ENCODE data around the gene CCDC88C. TPM values are rescaled to one million over a fixed set of nuclear protein-coding genes. Genes with fewer than 3 reads are reported as not detected.

Gene CCDC88C
- total and polyA plus RNA-seq, 7 donors, result 0.95 to 45.7 (median 3.9) TPM

DNA sequence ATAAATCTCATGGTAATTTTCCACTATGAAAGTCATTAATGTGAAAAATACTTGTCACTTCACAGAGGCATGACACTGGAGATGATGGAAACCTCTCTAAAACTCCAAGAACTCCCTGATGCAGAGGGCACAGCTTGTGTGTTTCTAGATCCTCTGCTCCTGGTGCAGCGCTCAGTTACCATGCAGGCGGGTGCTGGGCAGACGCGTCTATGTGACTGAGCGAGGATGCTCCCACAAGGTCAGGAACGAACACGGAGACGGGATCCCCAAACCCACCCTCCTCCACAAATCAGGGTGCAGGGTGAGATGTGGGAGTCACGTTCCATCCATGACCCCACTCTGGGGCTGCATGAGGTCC is 81.5 kb downstream of the CCDC88C start:
- no peaks in the 10 kb centered on the region for H3K9me3 ChIP-seq
- no peaks in the 10 kb centered on the region for H3K27me3 ChIP-seq
- H3K4me3 ChIP-seq, result no peak overlapping the region
- H3K27ac ChIP-seq, result no peak overlapping the region
- no peaks in the 10 kb centered on the region for H3K4me1 ChIP-seq
- H3K36me3 ChIP-seq, result no peaks in the 10 kb centered on the region
- WGBS, 2 donors, result 96 to 97% methylated on average over 9 of the region's 9 CpGs
- no peak for DNase-seq
- TF ChIP-seq EP300 (IDR thresholded peaks at IDR 0.05) (no peak), POLR2A (IDR thresholded peaks at IDR 0.05) (no peak), POLR2AphosphoS5 (IDR thresholded peaks at IDR 0.05) (no peak)
- TF ChIP-seq, protein P1, sequence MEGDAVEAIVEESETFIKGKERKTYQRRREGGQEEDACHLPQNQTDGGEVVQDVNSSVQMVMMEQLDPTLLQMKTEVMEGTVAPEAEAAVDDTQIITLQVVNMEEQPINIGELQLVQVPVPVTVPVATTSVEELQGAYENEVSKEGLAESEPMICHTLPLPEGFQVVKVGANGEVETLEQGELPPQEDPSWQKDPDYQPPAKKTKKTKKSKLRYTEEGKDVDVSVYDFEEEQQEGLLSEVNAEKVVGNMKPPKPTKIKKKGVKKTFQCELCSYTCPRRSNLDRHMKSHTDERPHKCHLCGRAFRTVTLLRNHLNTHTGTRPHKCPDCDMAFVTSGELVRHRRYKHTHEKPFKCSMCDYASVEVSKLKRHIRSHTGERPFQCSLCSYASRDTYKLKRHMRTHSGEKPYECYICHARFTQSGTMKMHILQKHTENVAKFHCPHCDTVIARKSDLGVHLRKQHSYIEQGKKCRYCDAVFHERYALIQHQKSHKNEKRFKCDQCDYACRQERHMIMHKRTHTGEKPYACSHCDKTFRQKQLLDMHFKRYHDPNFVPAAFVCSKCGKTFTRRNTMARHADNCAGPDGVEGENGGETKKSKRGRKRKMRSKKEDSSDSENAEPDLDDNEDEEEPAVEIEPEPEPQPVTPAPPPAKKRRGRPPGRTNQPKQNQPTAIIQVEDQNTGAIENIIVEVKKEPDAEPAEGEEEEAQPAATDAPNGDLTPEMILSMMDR (IDR thresholded peaks at IDR 0.05), result no peak
- intact Hi-C loops (cut with DNase I), result no loop called here

DNA sequence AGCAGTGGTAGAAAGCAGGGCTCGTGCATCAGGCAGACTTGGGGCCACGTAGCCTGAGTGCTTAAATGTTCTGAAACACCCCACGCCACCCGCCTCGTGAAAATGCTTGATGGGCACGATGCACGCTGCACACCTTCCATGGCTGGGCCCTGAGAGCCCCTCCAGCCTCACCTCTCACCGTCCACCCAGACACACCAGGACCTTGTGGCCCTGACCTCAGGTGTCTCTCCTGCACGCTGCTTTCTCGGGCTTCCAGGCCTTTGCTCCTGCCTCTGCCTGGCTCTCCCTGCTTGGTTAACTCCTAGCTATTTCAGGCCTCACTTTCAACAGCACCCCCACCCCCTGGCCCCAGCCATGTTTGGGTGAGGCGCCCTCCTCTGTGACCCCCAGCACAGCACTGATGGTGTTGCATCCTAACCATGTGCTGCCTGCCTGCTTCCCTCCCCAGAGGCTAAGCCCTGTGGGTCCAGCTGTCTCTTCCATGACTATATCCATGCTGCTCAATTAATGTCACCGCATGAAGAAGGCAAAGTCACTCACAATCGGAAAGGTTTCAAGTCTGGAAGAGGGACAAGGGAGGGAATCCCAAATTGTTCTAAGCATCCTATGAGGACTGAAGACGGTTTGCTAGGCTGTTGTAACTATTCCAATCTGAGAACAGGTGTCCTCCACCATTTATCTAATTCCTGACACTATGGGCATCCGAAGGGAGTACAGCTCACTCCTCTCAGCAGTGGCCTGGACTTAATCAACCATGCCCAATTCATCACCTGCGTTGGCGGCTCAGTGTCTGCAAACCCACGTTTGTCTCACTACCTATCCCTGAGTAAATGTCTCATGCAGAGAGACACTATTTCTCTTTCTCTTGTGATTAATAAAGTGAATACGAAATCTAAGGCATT is 82.2 kb downstream of the CCDC88C start:
- DNase-seq, result no peak
- intact Hi-C loops (cut with DNase I), result no loop called here
- H3K27ac ChIP-seq, result no peak overlapping the region
- H3K36me3 ChIP-seq, result no peaks in the 10 kb centered on the region
- TF ChIP-seq EP300 (IDR thresholded peaks at IDR 0.05), result no peak
- no peak for TF ChIP-seq POLR2A (IDR thresholded peaks at IDR 0.05)
- TF ChIP-seq, protein P1 (IDR thresholded peaks at IDR 0.05), result no peak
- no peak for TF ChIP-seq POLR2AphosphoS5 (IDR thresholded peaks at IDR 0.05)
- H3K4me3 ChIP-seq, result no peak overlapping the region
- no peaks in the 10 kb centered on the region for H3K4me1 ChIP-seq
- 92 to 95% methylated on average over 19 of the region's 19 CpGs for WGBS, 2 donors
- no peaks in the 10 kb centered on the region for H3K27me3 ChIP-seq
- H3K9me3 ChIP-seq, result no peaks in the 10 kb centered on the region

DNA sequence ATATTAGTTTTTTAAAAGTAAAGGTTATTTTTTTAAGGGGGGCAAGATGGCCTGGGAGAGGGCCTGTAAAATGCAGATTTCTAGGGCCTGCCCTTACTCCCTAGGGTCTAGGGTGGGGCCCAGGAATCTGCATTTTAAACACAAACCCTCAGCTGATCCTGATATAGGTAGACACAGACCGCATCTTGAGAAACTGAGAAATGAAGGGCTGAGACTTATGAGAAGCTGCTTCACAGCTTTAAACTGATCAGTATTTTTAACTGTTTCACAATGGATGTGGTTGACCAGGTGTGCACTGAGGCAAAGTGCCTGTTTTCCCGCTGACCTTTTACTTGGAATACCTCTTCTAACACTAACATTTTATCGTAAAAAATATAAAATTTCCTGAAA is 84.0 kb downstream of the CCDC88C start:
- 91 to 96% methylated on average over 3 of the region's 3 CpGs for WGBS, 2 donors
- Histone ChIP-seq H3K4me3 (no peak overlapping the region), H3K9me3 (no peaks in the 10 kb centered on the region), H3K36me3 (no peaks in the 10 kb centered on the region), H3K27ac (no peak overlapping the region), H3K27me3 (no peaks in the 10 kb centered on the region), H3K4me1 (no peaks in the 10 kb centered on the region)
- intact Hi-C loops (cut with DNase I), result no loop called here
- no peak for TF ChIP-seq POLR2A (IDR thresholded peaks at IDR 0.05)
- no peak for TF ChIP-seq POLR2AphosphoS5 (IDR thresholded peaks at IDR 0.05)
- TF ChIP-seq, protein P1 (IDR thresholded peaks at IDR 0.05), result no peak
- TF ChIP-seq EP300 (IDR thresholded peaks at IDR 0.05), result no peak
- no peak for DNase-seq

DNA sequence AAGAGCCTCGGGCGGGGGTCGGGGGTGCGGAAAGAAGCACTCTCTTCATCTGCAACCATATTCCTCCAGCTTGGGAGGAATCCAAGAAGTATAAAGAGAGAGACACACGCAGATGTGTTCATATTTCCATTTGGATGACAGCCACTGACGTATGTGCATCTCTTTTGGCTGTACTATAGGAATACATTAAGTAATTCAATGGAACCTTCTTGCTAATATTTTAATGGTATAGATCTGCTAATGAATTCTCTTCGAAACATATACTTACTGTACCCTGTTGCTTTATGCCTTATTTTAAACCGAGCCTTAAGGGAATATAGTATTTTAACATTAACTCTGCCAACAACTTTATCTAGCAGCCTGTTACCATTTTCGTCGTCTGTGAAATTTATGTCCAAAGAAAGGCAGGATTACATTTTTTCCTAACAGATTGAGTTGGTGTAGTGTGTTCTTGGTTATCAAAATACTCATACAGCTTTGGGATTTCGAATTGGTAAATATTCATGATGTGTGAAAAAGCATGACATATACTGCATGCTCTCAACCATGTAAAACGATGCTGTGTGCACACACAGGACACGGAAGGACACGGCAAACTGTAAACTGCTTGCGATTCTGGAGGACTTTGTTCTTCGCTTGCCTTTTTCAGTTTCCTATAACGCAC is 84.5 kb downstream of the CCDC88C start:
- no peak for TF ChIP-seq EP300 (IDR thresholded peaks at IDR 0.05)
- no peak for TF ChIP-seq POLR2AphosphoS5 (IDR thresholded peaks at IDR 0.05)
- TF ChIP-seq, protein P1 (IDR thresholded peaks at IDR 0.05), result no peak
- no peak for TF ChIP-seq POLR2A (IDR thresholded peaks at IDR 0.05)
- 64 to 82% methylated on average over 17 of the region's 17 CpGs for WGBS, 2 donors
- no peak overlapping the region for H3K27ac ChIP-seq
- H3K36me3 ChIP-seq, result no peaks in the 10 kb centered on the region
- H3K4me3 ChIP-seq, result no peak overlapping the region
- intact Hi-C loops (cut with DNase I), result no loop called here
- H3K4me1 ChIP-seq, result no peaks in the 10 kb centered on the region
- no peaks in the 10 kb centered on the region for H3K9me3 ChIP-seq
- no peak for DNase-seq
- H3K27me3 ChIP-seq, result no peaks in the 10 kb centered on the region
